ENCODE results near the gene LRRC27. TPM values are rescaled to one million over a fixed set of nuclear protein-coding genes. Genes with fewer than 3 reads are reported as not detected.

The LRRC27 gene
- total RNA-seq, 1 donor from 2014 or later = 9.6 TPM

DNA sequence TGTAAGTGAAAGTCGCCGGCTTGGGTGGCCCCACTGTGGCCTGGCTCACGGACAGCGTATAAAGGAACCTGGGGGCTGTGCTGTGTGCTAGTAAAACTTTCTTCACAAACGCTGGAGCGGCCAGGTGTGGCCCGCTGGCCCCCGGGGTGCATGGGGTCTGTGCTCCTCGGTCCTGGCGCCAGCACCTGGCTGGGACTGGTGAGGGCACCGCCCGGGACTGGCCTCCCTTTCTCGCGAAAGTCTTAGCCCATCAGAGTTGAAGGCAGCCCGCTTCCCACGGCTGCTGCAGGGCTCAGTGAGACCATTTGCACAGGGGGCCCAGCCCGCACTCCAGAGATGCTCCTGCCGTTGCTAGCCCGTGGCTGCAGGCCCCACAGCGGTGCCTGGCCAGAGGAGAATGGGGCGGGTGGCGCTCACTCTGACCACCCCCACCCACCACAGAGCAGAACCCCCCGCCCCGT is 70.8 kb downstream of the LRRC27 start:
- no peak for DNase-seq

DNA sequence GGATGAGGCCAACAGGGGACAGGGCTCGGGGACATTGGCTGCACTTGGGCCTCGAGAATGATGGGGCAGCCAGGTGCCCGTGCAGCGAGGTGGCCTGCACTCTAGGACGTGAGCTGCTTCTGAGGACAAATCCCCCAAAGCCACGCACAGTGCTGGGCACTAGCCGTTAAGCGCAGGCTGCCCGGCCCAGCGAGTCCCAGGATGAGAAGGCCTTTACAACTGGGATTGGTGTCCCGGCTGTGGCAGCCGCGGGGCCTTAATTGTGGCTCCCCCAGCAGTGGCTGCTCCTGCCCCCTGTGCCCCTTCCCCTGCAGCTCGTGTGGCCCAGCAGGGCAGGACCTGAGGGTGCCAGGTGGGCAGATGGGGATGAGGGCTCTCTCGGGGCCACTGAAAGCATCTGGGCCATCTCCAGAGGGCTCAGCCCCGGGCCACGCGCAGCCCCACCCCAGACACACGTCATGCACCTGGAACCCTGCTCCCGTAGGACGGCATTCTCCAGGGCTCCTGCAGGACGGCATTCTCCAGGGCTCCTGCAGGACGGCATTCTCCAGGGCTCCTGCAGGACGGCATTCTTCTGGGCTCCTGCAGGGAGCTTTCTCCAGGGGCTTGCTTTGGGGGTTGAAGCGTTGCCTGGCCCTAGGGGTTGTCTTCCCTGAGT is 71.6 kb downstream of the LRRC27 start:
- no peak for DNase-seq

DNA sequence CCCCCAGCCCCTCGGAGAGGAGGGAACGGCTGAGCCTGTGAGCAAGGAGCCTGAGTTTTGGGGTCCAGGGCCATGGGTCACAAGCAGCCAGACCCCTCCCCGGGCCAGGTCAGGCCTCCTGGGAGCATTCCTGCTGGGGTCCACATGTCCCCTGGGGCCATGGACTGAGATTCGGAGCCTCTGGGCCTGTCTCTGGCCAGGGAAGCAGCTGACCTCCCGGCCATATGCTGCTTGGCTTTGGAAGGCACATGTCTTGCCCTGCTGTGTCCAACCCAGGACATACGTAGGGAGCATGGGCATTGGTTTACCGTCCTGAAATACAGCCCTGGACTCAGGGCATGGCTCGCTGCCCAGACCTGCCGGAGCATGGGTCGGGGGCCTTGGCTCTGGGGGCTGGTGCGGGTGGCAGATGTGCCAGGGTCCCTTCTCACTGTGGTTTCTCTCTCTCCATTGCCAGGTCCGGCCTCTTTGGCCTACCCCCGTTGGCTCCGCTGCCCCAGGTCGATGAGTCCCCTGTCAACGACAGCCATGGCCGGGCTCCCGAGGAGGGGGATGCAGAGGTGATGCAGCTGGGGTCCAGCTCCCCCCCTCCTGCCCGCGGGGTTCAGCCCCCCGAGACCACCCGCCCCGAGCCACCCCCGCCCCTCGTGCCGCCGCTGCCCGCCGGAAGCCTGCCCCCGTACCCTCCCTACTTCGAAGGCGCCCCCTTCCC is 72.3 kb downstream of the LRRC27 start:
- no peak for DNase-seq

DNA sequence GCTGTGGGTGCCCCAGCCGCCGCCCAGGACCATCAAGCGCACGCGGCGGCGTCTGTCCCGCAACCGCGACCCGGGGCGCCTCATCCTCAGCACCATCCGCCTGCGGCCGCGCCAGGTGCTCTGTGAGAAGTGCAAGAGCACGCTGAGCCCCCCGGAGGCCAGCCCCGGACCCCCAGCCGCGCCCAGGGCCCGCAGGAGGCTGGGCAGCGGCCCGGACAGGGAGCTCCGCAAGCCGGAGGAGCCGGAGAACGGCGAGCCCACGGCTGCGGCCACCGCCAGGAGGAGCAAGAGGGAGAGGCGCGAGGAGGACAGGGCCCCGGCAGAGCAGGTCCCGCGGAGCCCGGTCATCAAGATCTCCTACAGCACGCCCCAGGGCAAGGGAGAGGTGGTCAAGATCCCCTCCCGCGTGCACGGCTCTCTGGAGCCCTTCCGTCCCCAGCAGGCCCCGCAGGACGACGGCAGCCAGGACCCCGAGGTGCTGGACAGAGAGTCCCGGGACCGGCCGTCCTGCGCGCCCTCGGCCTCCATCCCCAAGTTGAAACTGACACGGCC is 73.0 kb downstream of the LRRC27 start:
- no peak for DNase-seq

DNA sequence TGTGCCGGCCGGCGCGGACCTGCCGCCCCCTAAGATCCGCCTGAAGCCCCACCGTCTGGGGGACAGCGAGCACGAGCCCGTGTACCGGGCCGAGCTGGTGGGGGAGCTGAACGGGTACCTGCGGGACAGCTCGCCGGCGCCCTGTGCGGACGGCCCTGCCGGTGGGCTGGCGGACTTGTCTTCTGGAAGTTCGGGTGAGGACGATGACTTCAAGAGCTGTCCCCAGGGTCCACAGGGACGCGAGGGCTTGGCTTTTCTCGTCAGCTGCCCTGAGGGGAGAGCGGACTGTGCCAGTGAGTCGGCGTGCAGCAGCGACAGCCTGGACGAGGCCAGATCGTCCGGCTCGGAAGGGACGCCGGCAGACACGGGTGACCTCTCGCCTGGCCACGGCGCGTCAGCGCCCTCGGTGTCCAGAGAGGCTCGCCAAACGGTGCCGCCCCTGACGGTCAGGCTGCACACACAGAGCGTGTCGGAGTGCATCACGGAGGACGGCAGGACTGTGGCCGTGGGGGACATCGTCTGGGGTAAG is 73.5 kb downstream of the LRRC27 start:
- DNase-seq = no peak

DNA sequence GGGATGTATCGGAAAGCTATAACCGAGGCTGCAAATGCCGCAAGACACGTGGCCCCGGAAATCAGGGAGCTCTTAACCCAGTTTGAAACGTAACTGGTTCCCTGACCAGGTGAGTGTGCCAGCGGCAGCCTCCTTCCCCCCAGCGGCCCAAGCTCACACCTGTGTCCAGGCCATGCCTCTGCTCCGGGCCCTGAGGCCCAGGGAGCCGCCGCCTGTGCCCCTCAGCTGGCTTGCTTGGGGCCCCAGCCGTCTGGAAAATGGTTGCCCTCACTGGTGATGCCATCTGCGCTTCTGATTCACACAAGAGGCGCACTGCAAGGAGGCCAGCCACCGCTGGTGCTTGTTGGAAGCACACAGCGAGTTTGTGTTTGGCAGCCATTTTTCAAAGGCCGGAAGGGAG is 74.2 kb downstream of the LRRC27 start:
- no peak for DNase-seq

DNA sequence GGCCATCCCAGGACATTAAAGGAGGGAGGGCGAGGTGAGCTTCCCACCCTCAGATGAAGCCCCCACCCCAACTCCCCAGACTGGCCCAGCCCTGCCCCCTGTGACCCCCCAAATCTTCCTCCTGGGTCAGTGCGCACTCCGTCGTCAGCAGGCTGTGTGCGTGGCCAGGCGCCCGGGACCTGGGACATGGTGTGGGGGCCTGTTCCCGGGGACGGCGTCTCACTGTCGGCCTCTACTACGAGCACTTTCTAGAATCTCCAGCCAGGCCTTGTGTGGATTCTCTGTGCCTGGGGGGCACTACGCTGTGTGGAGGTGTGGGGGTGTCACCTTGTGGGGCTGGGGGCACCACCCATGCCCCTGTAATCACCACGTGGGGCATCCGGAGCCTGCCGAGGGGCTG is 74.8 kb downstream of the LRRC27 start:
- no peak for DNase-seq

DNA sequence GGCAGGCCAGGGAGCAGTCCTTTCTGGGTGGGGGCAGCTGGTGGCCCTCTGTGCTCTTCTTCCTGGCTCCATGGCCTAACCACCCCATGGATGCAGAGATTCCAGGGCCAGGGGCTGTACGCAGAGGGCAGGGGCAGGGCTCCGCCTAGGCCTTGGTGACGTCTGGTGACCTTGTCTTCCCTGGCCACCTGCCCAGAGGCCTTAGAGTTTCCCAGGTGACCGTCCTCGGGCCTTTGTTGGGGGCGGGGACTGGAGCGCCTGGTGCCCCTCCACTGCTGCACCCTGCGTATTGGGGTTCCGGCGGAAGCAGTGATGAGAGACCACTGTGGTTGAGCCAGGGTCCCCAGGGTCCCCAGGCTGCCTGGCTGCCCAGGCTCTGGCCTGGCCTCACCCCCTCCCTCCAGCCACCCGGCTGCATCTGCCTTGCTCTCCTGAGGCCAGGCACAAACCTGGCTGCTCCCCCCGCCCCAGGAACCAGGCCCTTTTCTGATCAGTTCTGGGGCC is 75.3 kb downstream of the LRRC27 start:
- DNase-seq = no peak

DNA sequence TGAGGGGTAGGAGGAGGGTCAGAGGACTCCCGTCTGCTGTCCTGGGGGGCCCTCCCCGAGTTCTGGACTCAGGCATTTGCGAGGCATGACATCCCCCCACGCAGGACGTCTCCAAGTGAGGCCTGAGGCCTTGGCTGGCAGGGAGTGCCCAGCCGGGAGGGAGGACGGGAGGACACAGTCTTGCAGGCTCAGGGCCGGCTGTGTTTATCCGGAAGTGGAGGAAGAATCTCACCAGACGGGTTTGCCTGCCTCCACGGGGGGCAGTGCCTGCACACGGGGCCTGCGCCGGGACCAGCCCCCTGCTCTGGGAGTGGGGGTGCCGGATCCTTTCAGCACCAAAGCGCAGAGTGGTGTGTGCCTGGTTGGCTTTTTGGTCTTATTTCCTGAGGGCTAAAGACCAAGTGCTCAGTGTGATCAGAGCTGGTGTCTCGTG is 75.9 kb downstream of the LRRC27 start:
- no peak for DNase-seq

DNA sequence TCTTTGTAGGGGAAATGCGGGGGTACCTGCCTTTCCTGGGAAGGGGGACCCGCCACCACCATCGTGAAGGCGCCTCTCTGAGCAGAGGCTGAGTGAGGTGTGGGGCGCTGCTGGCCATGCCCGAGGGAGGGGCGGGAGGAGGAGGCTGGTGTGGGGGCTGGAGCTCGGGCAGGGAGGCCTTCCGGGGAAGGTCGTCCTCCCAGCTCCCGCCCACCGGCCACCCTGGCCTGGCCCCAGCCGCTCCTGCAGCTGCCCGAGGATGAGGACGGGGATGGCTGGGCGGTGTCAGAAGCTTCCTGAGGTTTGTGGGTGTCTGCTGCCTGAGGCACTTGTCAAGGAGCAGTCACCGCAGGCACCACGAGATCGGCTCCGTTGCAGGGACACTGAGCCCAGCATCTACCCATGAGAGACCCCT is 76.4 kb downstream of the LRRC27 start:
- no peak for DNase-seq

DNA sequence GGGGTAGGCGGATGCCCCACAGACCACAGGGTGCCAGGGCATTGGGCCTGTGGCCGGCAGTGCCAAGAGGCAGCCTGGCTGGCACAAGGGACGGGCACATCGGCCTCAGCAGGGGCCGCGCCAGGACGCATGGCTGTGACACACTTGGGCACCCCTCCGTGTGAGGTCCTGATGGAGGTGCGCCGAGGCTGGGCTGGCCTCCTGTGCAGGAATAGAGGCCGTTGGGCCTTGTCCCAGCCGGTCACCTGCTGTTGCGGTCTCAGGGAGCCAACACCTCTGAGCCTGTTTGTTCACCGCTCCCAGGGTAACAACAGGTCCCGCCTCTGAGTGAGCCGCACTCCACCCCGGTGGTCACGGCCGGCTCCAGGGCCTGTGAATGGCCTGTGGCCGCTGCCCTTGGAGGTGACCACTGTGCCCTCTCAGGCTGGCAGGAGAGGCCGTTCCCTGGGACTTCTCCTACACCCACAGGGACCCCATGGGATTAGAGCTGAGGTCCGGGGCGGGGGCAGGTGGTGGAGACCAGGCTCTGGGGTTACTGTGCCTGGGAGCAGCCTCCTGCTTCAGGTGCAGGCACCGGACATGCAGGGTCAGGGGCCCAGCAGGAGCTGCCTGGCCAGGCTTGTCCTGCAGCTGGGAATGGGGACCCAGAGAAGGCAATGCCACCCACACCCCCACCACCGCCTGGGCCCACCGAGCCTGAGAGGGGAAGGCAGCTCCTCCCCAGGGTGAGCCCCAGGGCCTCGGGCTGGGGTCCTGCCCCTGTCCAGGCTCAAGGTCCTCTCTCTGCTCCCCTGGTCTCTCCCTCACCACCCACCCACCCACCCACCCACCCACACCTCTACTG is 77.1 kb downstream of the LRRC27 start:
- DNase-seq = no peak

DNA sequence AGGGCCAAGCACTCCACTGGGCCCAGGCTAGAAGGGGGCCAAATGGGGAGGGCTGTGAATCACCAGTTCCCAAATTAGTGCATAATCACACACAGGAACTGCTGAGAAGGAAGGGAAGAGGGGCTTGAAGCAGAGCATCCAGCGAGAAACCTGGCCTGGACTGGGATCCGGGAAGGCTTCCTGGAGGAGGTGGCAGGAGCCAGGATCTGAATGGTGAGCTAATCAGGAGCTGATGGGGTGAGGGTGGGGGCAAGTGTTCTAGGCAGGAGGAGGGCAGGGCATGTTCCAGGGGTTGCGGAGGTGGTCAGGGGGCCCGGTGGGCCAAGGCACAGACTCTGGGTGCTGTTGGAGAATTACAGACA is 77.7 kb downstream of the LRRC27 start:
- no peak for DNase-seq

DNA sequence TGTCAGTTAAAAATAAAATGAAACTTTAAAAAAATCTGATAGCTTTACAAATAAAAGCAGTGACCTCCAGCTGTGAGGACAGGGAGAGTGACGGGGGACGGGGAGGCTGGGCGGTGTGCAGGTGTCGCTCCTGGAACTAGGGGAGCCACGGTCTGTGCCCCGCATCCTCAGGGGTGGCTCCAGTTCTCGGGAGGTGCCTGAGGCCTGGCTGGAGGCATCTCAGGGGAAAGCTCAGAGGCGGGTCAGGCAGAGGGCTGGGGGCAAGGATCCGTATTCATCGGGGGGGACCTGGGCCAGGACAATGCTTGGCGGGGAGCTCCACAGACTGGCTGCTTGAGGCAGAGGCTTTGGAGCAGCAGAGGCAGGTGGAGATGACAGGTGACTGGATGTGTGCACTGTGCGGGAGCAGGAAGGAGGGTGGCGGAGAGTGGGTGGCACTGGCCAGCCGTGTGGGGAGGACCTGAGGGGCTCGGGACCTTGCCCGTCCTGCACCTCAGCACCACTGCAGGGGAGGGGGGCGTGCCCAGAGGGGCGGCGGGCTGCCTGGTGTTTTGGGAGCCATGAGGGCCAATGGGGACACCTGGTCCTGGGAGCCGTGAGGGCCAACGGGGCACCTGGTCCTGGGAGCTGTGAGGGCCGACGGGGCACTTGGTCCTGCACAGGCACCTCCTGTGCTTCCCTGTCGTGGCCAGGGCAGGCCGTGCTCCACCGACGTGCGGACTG is 78.2 kb downstream of the LRRC27 start:
- no peak for DNase-seq

DNA sequence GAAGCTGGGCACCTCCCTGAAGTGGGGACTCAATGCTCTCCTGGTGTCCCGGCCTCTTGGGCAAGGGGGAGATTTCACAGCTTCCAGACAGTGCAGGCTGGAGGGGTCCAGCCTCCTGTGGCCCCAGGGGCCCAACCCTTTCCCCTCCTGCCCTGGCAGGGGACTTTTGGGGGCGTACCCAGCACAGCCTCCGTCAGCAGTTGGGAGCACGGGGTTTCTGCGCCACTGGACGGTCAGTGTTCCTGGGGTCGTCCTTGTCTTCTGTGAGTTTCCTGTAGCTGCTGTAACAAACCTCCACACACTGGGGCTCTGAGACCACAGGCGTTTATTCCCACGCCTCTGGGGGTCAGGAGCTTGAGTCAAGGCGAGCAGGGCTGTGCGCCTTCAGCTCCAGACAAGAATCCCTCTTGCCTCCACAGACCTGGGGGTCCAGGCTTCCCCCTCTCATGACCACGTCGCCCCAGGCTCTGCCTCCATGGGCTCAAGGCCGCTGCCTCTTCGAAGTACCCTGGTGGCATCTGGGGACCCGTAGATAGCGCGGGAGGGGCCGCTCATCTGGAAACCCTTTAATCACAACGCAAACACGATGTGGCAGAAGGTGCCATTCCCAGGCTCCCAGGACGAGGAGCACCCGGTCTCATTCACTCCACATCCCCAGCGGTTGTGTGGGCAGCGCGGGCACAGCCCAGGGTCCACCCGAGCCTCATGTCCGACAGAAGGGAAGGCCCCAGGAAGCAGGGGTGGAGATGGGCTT is 79.0 kb downstream of the LRRC27 start:
- DNase-seq = no peak

DNA sequence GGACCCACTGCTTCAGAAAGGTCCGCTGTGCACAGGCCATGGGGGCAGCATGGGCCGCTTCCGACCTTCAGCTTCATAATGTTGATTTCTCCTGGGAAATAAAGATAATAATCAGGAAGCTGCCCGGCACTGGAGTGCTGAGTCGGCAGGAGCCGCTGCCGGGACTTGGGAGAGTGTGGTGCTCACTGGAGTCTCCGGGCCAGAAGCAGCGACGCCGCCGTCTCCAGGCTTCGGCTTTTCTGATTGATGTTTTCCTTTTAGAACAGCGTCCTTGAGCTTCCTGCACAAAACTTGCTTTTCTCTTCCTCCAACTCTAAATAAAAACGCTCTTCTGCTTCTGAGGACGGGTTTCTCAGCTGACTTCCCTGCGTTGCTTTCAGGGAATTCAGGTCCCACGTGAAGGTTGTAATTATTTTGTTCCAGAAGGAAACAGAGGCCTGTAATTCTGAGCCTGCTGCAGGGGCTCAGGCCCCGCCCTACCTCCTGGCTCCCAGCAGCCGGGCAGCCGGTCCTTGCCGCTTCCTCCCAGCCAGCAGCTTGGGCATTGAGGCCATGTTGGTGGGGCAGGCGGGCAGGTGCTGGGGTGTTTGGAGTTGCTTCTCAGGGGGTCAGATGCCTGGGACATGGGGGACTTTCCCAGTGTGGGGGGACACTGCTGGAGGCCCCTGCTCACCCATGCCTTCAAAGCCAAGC is 79.7 kb downstream of the LRRC27 start:
- no peak for DNase-seq

DNA sequence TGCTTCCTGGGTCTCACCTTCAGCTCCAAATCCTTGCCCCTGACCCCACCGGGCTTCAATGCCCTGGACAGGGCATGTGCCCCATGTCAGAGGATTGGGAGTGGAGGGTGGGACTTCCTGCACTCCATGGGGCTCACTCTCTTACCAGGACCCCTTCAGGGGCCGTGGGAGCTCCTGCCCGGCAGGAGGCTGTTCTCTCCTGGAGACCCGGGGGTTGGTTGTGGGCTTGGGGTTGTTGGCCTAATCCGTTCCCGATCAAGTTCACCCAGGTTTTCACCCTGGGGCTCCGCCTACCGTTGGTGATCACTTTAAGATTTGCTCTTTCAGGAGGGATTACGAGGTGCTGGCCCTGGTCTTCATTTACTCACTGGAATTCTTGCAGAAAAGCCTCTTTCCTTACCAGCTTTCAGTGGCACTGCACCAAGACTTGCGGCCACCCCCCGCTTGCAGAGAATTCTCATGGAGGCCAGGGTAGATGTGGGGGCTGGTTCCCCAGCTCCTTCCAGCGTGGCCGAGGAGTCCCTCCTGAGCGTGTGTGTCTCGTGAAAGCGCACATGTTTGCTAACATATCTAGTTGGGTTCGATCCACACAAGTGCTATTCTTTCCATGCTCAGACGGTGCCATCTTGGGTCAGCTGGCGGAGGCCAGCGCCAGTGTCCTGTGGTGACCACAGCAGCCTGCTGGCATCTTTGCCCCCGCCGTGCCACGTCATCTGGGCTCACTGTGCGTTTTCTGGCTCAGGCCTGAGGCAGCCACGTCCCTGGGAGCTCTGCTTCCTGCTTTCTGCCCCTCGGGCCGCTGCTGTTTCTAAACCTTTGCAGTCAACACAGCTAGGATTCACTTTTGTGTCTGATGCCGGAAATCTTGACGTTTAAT is 80.6 kb downstream of the LRRC27 start:
- DNase-seq = no peak

DNA sequence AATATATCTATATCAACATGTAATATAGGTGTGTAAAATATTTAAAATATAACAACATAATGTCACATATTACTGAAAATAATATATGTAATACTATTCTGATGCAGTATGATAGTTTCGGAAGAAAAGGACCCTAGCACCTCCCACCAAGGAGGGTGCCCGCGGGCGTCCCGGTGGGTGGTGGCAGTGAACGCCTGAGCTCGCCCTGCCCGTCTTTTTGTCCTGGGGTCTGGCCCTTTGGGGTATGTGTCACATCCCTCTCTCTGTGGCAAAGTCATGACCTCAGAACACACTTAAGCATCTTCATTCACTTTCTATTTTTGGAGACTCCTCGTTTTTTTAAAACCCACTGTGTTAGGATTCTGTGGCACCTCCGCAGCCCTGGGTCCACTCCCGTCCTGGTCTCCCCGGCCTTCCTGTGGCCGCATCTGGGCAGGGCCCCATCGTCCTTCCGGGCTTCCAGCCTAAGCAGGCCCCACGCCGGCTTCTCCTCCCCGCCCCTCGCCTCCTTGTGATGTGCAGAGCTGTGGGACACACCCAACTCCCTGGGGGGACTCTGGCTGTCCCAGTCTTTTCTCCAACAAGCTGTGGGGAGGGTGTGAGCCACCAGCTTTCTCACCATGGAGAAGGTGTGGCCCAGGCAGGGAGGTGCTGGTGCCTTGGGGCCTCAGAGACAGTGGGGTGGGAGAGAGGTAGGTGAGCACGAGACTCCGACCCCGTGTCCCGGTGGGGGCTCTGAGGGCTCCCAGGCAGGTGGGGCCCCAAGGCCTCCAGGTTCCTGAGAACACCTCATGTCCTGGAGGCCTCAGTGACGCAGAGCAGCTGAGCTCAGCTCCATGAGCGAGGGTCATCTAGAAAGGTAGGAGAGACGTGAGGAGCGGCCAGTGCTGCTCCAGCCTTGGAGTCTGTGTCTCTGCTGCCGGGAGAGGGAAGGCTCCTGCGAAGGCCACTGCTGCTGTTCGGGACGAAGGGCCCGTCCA is 81.5 kb downstream of the LRRC27 start:
- no peak for DNase-seq
